BLaER1 (cell line): ENCODE data around the gene SORL1.
"Not testable (repeated sequence)": the region's sequence is repeated elsewhere in the genome, so short reads cannot be mapped to it uniquely, and the experiment has no call there.

Experiments
- H3K27ac ChIP-seq: shearing (Covaris generic); formaldehyde crosslinking; 2 replicates; pipeline ENCODE4 v1.8.1; 2022
- H3K27me3 ChIP-seq: shearing (Covaris generic); formaldehyde crosslinking; 2 replicates; pipeline ENCODE4 v1.8.1; 2022
- H3K36me3 ChIP-seq: shearing (Covaris generic); formaldehyde crosslinking; 2 replicates; pipeline ENCODE4 v1.8.1; 2022
- H3K4me1 ChIP-seq: shearing (Covaris generic); formaldehyde crosslinking; 2 replicates; pipeline ENCODE4 v1.8.1; 2022
- H3K4me2 ChIP-seq: shearing (Covaris generic); formaldehyde crosslinking; 2 replicates; pipeline ENCODE4 v1.8.1; 2022
- H3K4me3 ChIP-seq: shearing (Covaris generic); formaldehyde crosslinking; 2 replicates; pipeline ENCODE4 v1.8.1; 2022
- H3K9ac ChIP-seq: shearing (Covaris generic); formaldehyde crosslinking; 2 replicates; pipeline ENCODE4 v1.8.1; 2022
- H3K9me3 ChIP-seq: shearing (Covaris generic); formaldehyde crosslinking; 2 replicates; pipeline ENCODE4 v1.8.1; 2022
- H4K20me1 ChIP-seq: shearing (Covaris generic); formaldehyde crosslinking; 2 replicates; pipeline ENCODE4 v1.8.1; 2022
- Cebpa-rat ChIP-seq: shearing (Covaris generic); IDR thresholded peaks from 2 replicates; pipeline ENCODE4 v1.8.1; 2022

SORL1 gene

DNA sequence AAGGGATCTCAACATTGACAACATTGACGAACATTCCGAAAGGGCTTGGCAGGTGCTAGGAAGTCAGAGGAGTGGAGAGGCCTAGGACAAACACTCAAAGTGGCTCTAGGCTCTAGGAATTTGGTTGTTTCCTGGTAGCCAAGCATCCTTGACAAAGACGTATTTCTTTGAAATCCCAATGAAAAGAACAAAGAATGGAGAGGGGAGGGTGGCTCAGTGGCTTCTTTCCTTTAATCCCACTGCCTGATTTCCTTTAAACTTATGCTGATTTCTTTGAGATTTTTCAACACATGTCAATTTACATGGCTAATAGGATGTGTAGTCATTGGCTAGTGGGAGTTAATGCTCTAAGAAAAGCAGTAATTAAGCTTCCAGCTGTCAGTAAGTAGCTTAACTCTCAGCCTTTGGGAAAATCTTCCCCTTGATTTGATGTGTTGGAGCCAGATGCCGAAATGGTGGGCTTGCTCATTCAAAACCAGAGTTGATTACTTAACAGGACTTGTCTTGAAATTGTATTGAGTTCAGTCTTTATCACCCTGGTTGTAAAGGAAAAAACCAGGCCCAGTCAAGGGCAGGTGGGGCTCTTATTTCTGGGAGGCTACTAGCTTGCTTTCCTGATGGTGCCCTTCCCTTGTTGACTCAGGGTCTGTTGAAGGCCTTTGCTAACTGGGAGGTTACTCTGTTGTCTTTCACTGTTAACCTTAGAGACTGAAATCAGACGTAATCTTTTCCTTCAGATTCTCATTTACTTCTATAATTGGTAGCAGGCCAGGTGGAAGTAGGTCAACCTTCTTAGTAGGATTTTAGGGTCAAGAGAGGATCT lies 45.3 kb downstream of the SORL1 start:
- Histone ChIP-seq H3K36me3 (peaks cover 68% of the 10 kb centered on the region), H3K4me2 (no peak overlapping the region), H3K9ac (no peak overlapping the region), H3K4me1 (peaks cover 32% of the 10 kb centered on the region), H3K4me3 (no peak overlapping the region), H3K9me3 (peaks cover 42% of the 10 kb centered on the region), H3K27me3 (no peaks in the 10 kb centered on the region), H4K20me1 (no peaks in the 10 kb centered on the region), H3K27ac (no peak overlapping the region)
- no peak for TF ChIP-seq Cebpa-rat

DNA sequence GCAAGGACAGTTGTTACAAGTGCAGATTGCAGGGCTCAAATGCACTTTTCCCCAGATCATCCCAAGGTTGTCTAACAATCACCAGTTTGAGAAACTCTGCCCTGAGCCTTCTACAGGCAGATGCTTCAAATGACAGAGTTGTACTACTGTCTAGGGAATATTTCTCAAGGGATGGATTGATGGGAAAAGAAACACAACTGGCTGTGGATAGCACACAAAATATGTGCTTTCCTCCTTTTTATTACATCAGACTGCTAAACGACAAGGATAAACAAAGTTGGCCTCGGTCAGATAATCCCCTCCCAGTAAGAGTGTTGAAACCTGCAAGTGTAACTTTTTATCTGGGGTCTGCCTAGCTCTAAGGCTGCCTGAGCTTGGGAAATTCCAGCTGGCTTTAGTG lies 47.3 kb downstream of the SORL1 start:
- no peak for TF ChIP-seq Cebpa-rat
- peaks cover 17% of the 10 kb centered on the region for H3K4me1 ChIP-seq
- H3K9ac ChIP-seq = no peak overlapping the region
- H3K27ac ChIP-seq = no peak overlapping the region
- H3K4me2 ChIP-seq = no peak overlapping the region
- H4K20me1 ChIP-seq = no peaks in the 10 kb centered on the region
- peaks cover 58% of the 10 kb centered on the region for H3K9me3 ChIP-seq
- peaks cover 84% of the 10 kb centered on the region for H3K36me3 ChIP-seq
- H3K27me3 ChIP-seq = no peaks in the 10 kb centered on the region
- no peak overlapping the region for H3K4me3 ChIP-seq

DNA sequence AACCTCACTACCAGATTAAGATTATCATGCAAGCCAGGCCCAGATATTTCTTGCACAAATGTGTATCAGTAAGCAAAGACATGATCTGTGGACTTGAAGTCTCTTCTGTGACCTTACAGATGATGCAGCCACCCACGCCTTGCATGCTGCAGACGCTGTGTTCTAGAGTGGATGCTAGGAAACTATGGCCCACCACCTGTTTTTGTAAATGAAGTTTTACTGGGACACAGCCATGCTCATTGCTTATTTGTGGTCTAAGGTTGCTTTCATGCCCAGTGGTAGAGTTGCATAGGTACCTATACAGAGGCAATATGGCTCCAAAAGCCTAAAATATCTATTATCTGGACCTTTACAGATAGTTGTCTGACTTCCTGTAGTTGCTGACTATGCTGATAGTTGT lies 48.2 kb downstream of the SORL1 start:
- Histone ChIP-seq H3K4me2 (no peak overlapping the region), H3K27ac (no peak overlapping the region), H3K27me3 (no peaks in the 10 kb centered on the region), H4K20me1 (no peaks in the 10 kb centered on the region), H3K4me1 (peaks cover 8% of the 10 kb centered on the region), H3K9ac (no peak overlapping the region), H3K9me3 (peaks cover 58% of the 10 kb centered on the region), H3K36me3 (peaks cover 84% of the 10 kb centered on the region), H3K4me3 (no peak overlapping the region)
- TF ChIP-seq Cebpa-rat = no peak

DNA sequence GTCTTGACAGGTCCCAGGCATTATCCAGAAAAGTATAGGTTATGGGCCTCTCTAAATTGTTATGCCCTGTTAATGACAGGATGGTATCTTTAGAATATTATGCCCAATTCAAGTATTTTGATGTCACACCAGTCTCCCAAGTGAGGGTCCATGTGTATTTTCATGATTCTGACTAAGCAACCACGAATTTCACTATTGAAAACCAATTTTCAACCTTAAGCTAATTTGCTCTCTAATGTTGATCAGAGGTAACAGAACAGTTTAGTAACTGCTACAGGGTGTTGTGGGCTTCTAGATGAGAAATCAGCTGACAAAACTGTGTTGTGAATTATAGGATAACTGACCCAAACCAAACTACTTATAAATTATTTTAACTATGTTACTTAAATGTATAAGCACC lies 48.6 kb downstream of the SORL1 start:
- no peak for TF ChIP-seq Cebpa-rat
- Histone ChIP-seq H3K4me1 (peaks cover 4% of the 10 kb centered on the region), H3K4me3 (no peak overlapping the region), H3K4me2 (no peak overlapping the region), H3K27me3 (no peaks in the 10 kb centered on the region), H3K27ac (no peak overlapping the region), H3K9ac (no peak overlapping the region), H3K36me3 (peaks cover 80% of the 10 kb centered on the region), H3K9me3 (peaks cover 60% of the 10 kb centered on the region), H4K20me1 (no peaks in the 10 kb centered on the region)

DNA sequence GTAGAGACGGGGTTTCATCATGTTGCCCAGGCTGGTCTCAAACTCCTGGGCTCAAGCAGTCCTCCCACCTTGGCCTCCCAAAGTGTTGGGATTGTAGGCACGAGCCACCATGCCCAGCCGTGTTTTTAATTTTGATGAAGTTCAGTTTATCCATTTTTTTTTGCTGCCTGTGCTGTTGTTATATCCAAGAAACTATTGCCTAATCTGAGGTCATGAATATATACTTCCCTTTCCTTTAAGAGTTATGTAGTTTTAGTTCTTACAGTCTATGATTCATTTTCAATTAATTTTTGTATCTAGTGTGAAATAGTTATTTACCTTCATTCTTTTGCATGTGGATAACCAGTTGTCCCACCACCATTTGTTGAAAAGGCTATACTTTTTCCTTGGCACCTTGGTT lies 50.9 kb downstream of the SORL1 start:
- peaks cover 59% of the 10 kb centered on the region for H3K9me3 ChIP-seq
- no peaks in the 10 kb centered on the region for H4K20me1 ChIP-seq
- peaks cover 65% of the 10 kb centered on the region for H3K36me3 ChIP-seq
- no peak overlapping the region for H3K9ac ChIP-seq
- no peak overlapping the region for H3K27ac ChIP-seq
- no peak for TF ChIP-seq Cebpa-rat
- H3K4me3 ChIP-seq = no peak overlapping the region
- no peaks in the 10 kb centered on the region for H3K4me1 ChIP-seq
- H3K4me2 ChIP-seq = no peak overlapping the region
- no peaks in the 10 kb centered on the region for H3K27me3 ChIP-seq

DNA sequence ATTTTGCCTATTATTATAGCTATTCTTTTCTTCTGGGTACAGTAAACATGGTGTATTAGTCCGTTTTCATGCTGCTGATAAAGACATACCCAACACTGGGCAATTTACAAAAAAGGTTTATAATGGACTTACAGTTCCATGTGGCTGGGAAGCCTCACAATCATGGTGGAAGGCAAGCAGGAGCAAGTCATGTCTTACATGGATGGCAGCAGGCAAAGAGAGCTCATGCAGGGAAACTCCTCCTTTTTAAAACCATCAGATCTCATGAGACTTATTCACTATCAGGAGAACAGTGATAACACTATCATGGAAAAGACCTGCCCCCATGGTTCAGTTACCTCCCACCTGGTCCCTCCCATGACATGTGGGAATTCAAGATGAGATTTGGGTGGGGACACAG lies 54.1 kb downstream of the SORL1 start:
- H3K4me3 ChIP-seq, H3K4me2 ChIP-seq, H3K4me1 ChIP-seq, H4K20me1 ChIP-seq, H3K27ac ChIP-seq, H3K9ac ChIP-seq, H3K27me3 ChIP-seq: not testable (repeated sequence)
- Histone ChIP-seq H3K36me3 (peaks cover 52% of the 10 kb centered on the region), H3K9me3 (peaks cover 43% of the 10 kb centered on the region)

DNA sequence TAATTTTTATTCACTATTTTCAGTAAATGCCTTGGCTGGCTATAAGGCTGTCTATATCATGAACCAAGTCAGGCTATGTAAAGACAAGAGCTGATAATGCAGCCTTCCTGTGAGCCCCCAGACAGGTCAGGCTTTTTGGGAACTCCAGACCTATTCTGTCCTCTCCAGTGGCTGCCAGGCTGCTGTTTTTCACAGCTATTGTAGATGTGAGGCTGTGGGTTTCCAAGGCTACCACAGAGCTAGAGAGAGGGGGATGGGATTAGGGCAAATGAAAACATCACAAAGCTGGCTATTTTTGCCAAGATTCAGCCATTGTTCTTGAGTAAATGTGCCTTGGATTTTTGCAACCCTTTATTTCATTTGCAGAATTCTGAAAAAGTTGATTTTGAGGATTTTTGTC lies 56.3 kb downstream of the SORL1 start:
- no peak for TF ChIP-seq Cebpa-rat
- Histone ChIP-seq H3K4me3 (no peak overlapping the region), H3K9ac (no peak overlapping the region), H3K4me2 (no peak overlapping the region), H3K36me3 (peaks cover 35% of the 10 kb centered on the region), H3K9me3 (peaks cover 23% of the 10 kb centered on the region), H3K27me3 (no peaks in the 10 kb centered on the region), H4K20me1 (no peaks in the 10 kb centered on the region), H3K27ac (no peak overlapping the region), H3K4me1 (peaks cover 13% of the 10 kb centered on the region)

DNA sequence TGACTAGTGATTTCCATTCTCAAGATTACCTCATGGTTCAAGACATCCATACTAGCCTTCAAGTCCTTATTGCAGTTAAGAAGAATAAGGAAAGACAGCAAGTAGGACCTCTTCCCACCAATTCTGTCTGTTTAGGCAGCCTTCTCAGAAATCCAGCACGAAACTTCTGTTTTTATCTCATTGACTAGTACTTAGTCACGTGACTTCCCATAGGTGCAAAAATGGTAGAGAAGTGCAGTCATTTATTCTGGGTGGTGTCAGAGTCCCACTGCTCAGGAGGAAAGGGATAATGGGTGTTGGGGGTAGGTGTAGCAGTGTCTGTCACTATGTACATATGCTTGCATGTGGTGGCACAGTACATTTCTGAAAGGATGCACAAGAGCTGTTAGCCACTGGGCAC lies 58.3 kb downstream of the SORL1 start:
- H3K4me1 ChIP-seq = peaks cover 33% of the 10 kb centered on the region
- H3K27ac ChIP-seq = no peak overlapping the region
- no peak overlapping the region for H3K4me2 ChIP-seq
- peaks cover 37% of the 10 kb centered on the region for H3K36me3 ChIP-seq
- no peak overlapping the region for H3K9ac ChIP-seq
- no peaks in the 10 kb centered on the region for H4K20me1 ChIP-seq
- H3K9me3 ChIP-seq = peaks cover 17% of the 10 kb centered on the region
- no peaks in the 10 kb centered on the region for H3K27me3 ChIP-seq
- TF ChIP-seq Cebpa-rat = no peak
- no peak overlapping the region for H3K4me3 ChIP-seq

DNA sequence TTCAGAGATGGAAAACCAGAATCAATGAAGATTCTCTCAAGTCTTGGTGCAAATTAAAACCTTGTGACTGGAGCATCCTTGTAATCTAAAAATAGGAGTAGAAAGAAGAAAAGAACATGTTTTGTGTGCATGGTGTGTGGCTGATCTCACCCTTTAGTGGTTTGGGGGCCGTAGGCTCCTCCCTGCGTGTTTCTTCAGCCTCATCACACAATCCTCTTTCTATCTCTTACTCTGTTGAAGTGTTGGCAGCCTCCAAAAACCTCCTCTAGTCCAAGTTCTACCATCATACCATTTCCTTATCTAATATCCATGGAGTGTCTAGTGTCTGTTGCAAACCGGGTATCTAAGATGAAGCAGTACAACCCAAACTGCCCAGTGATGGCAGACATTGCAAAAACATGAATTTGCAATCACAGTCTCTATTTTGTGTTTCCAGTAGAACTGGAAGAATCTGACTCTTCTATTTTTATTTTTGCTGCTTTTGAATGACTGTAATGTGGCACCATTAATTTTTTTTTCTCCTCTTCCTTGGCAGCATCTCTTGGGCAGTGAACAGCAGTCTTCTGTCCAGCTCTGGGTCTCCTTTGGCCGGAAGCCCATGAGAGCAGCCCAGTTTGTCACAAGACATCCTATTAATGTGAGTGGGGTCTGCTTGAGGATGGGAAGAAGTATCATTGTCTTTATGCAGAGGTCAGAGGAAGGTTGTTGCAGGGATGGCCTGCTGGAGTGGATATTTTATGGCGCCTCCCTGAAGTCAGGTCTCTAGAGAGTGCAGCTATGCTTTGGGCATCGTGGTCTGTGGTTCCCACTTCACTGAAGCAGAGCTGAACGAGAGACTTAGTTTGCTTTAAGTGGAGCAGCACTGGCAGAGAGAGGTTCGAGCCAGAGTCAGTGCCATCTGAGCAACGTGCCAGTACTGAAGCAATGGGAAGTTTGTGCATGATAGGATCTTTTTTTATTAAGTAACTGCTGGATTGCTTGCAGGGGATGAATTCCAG lies 60.7 kb downstream of the SORL1 start:
- TF ChIP-seq Cebpa-rat = no peak
- no peak overlapping the region for H3K4me3 ChIP-seq
- no peak overlapping the region for H3K9ac ChIP-seq
- no peaks in the 10 kb centered on the region for H3K27me3 ChIP-seq
- peaks cover 49% of the 10 kb centered on the region for H3K36me3 ChIP-seq
- peaks cover 44% of the 10 kb centered on the region for H3K4me1 ChIP-seq
- H4K20me1 ChIP-seq = no peaks in the 10 kb centered on the region
- peaks cover 6% of the 10 kb centered on the region for H3K9me3 ChIP-seq
- peak overlapping the region; percentile 70 for H3K4me2 ChIP-seq
- no peak overlapping the region for H3K27ac ChIP-seq

DNA sequence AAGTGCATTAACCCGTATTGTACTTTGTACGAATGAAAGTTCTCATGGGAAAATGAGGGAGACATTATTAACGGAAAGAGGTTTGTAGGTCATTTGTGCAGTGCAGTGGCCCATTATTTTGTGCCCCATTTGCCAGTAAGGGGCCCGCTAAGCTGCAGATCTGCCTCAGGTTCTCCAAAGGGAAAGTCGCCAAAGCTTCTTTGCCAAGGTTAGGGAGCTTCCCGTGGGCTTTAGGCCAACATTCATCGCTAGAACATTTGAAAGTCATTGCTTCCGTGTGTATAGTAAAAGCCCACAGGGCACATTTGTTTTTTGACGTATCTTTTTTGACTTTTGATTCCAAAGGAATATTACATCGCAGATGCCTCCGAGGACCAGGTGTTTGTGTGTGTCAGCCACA lies 61.7 kb downstream of the SORL1 start:
- H3K36me3 ChIP-seq = peaks cover 47% of the 10 kb centered on the region
- H3K27me3 ChIP-seq = no peaks in the 10 kb centered on the region
- H3K4me1 ChIP-seq = peaks cover 54% of the 10 kb centered on the region
- no peak overlapping the region for H3K27ac ChIP-seq
- peak overlapping the region; percentile 70 for H3K4me2 ChIP-seq
- no peak overlapping the region for H3K9ac ChIP-seq
- no peak overlapping the region for H3K4me3 ChIP-seq
- H4K20me1 ChIP-seq = no peaks in the 10 kb centered on the region
- no peaks in the 10 kb centered on the region for H3K9me3 ChIP-seq
- TF ChIP-seq Cebpa-rat = no peak
